Left lung (tissue), 10 donors: ENCODE data around the gene KIF26B. TPM values are rescaled to one million over a fixed set of nuclear protein-coding genes. Genes with fewer than 3 reads are reported as not detected.

Source experiments
- ATAC-seq: fragments of 200-7000 bp; cut with Tn5 transposase; one replicate; pipeline ENCODE4 v1.9.1; 2020; ENCODE audit warnings: moderate library complexity
- DNase-seq, 4 donors: peaks; one replicate each; pipeline ENCODE4 v3.0.0-alpha.2; 2013 to 2020
- H3K27ac ChIP-seq, 2 donors: fragments of 200-600 bp; sonication (generic) in 1 of 2; one replicate each; pipeline versions ENCODE4 v1.5.0 to v1.8.0; 2020 to 2021
- H3K27me3 ChIP-seq, 2 donors: fragments of 200-600 bp; sonication (generic) in 1 of 2; one replicate each; pipeline versions ENCODE4 v1.5.0 to v1.8.0; 2020 to 2021
- H3K36me3 ChIP-seq, 2 donors: fragments of 200-600 bp; sonication (generic) in 1 of 2; one replicate each; pipeline versions ENCODE4 v1.5.0 to v1.8.0; 2020 to 2021
- H3K4me1 ChIP-seq, 2 donors: fragments of 200-600 bp; one replicate each; pipeline ENCODE4 v1.8.0; 2021
- H3K4me3 ChIP-seq, 2 donors: fragments of 200-600 bp; sonication (generic) in 1 of 2; one replicate each; pipeline versions ENCODE4 v1.5.0 to v1.8.0; 2020 to 2021; ENCODE audit warnings: mild to moderate bottlenecking in 1 of 2
- H3K9me3 ChIP-seq, 2 donors: fragments of 200-600 bp; sonication (generic) in 1 of 2; one replicate each; pipeline versions ENCODE4 v1.5.0 to v1.8.0; 2020 to 2021
- intact Hi-C, 2 donors: fragments of 100-400 bp; cut with DNase I; formaldehyde crosslinking; loops; one replicate each; pipeline versions ENCODE4 v1.11.2 to v1.14.2; 2022
- polyA plus RNA-seq, 6 donors: library from polyadenylated mRNA; unstranded; fragments of 120-200 nt; gene quantifications; one replicate each; pipeline ENCODE4 v1.2.1, GENCODE V29; 2013; ENCODE audit not compliant: insufficient read length in 6 of 6
- total RNA-seq, 2 donors: library from RNA; stranded (reverse); fragmentation: NEBNext Ultra II Directional; extraction: Animal tissue kit (Norgen Biotek cat#: 25700); gene quantifications; one replicate each; pipeline ENCODE4 v1.2.1, GENCODE V29; 2021
- TF ChIP-seq, protein P1 (sequence below), 2 donors: fragments of 200-600 bp; sonication (generic) in 1 of 2; IDR thresholded peaks; one replicate each; pipeline versions ENCODE4 v1.5.0 to v1.8.0; 2021; ENCODE audit warnings: antibody characterized with exemption in 2 of 2
- donor health status: DM: no; HTN: yes; CAD: no.
- donor health status: DM: no; HTN: no; CAD: no.

KIF26B gene
- total and polyA plus RNA-seq, 8 donors, result 3.9 to 28.3 (median 6.5) TPM

DNA sequence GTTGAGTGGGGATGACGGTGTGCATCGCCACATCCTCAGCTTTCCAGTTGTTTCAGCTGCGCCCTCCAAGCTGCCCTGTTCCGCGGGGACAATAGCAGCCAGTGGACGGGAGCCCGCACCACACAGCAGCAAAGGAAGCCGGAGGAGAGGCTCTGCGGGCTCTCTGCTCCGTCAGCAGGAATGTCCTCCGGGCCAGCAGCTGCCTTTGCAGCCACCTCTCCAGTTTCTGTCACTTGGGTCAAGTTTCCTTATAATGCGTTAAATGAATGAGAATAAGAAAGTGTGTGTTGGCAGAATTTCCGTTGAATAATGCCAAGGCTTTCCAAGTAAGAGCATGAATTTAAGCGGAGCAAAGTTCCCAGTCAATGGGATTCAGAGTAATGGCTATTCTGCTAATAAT is 263.3 kb downstream of the KIF26B start:
- Histone ChIP-seq H3K27ac (no peak overlapping the region), H3K27me3 (no peaks in the 10 kb centered on the region), H3K4me3 (no peak overlapping the region), H3K36me3 (no peaks in the 10 kb centered on the region), H3K4me1 (no peaks in the 10 kb centered on the region), H3K9me3 (no peaks in the 10 kb centered on the region)
- intact Hi-C loops, result no loop called here
- DNase-seq (peak in 1 of 4 donors; percentile 26), ATAC-seq (no peak)
- TF ChIP-seq, protein P1, sequence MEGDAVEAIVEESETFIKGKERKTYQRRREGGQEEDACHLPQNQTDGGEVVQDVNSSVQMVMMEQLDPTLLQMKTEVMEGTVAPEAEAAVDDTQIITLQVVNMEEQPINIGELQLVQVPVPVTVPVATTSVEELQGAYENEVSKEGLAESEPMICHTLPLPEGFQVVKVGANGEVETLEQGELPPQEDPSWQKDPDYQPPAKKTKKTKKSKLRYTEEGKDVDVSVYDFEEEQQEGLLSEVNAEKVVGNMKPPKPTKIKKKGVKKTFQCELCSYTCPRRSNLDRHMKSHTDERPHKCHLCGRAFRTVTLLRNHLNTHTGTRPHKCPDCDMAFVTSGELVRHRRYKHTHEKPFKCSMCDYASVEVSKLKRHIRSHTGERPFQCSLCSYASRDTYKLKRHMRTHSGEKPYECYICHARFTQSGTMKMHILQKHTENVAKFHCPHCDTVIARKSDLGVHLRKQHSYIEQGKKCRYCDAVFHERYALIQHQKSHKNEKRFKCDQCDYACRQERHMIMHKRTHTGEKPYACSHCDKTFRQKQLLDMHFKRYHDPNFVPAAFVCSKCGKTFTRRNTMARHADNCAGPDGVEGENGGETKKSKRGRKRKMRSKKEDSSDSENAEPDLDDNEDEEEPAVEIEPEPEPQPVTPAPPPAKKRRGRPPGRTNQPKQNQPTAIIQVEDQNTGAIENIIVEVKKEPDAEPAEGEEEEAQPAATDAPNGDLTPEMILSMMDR (IDR thresholded peaks at IDR 0.05), result no peak

DNA sequence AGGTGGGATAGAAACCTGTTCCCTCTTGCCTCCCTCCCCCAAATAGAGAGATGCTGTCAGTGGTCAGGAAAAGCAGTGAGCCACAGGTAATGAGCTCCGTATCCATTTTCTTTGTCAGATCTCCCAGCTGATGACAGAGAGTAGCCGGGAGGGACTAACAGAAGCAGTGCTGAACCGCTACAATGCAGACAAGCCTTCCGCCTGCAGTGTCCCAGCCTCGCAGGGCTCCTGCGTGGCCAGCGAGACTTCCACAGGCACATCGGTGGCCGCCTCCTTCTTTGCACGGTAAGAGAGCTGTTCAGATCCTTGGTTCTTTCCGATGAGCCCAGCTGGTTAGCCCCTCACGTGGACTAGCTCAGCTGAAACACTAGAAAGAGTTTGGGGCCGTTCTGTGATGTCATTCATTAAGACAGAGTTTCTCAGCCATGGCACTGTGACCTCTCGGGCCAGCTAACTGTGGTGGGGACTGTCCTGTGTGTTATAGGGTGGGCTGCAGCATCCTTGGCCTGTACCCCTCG is 264.7 kb downstream of the KIF26B start:
- TF ChIP-seq, protein P1 (IDR thresholded peaks at IDR 0.05), result no peak
- H3K36me3 ChIP-seq, result no peaks in the 10 kb centered on the region
- H3K4me3 ChIP-seq, result no peak overlapping the region
- DNase-seq, result no peak
- no peaks in the 10 kb centered on the region for H3K9me3 ChIP-seq
- H3K27me3 ChIP-seq, result no peaks in the 10 kb centered on the region
- no peaks in the 10 kb centered on the region for H3K4me1 ChIP-seq
- ATAC-seq, result no peak
- intact Hi-C loops, result no loop called here
- no peak overlapping the region for H3K27ac ChIP-seq

DNA sequence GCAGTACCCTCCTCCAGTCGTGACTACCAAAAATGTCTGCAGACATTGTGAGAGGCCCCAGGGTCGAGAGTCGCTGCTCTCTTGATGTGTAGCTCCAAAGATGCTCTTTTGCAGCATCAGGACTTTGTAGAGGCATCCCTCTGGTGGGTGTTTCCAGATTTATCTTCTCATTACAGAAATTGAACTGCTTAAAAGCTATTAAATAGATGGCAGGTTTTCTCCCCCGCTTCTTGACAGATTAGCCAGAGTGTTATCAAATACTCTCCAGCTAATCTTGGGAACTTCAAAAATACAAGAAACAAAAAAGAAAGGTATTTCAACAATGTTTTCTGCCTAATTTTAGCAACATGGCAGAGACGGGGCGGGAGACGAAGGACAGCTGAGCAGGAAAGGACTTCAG is 265.2 kb downstream of the KIF26B start:
- no peaks in the 10 kb centered on the region for H3K4me1 ChIP-seq
- H3K9me3 ChIP-seq, result no peaks in the 10 kb centered on the region
- no peak overlapping the region for H3K27ac ChIP-seq
- no peaks in the 10 kb centered on the region for H3K27me3 ChIP-seq
- TF ChIP-seq, protein P1 (IDR thresholded peaks at IDR 0.05), result no peak
- intact Hi-C loops, result no loop called here
- DNase-seq (no peak), ATAC-seq (no peak)
- no peaks in the 10 kb centered on the region for H3K36me3 ChIP-seq
- H3K4me3 ChIP-seq, result no peak overlapping the region

DNA sequence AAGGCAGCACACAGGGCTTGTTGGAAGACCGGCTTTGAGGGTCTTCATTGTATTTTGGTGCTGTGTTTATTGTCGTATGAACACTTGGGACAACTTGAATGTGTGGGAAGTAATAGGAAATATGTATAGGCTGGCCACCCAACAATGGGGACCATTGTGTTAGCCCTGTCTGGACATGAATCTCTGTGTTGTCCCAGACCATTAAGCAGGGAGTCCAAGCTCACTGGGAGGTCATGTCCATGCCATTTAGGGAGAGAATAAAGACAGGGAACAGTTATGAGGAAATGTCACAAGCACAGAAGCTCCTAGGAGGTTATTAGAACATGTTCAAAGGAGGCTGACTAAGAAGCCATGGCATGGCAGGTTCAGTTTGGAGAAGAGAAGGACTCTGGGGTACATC is 266.1 kb downstream of the KIF26B start:
- Histone ChIP-seq H3K27ac (no peak overlapping the region), H3K9me3 (no peaks in the 10 kb centered on the region), H3K36me3 (no peaks in the 10 kb centered on the region), H3K4me3 (no peak overlapping the region), H3K27me3 (no peaks in the 10 kb centered on the region), H3K4me1 (no peaks in the 10 kb centered on the region)
- DNase-seq, result no peak
- intact Hi-C loops, result no loop called here
- no peak for ATAC-seq
- TF ChIP-seq, protein P1 (IDR thresholded peaks at IDR 0.05), result no peak

DNA sequence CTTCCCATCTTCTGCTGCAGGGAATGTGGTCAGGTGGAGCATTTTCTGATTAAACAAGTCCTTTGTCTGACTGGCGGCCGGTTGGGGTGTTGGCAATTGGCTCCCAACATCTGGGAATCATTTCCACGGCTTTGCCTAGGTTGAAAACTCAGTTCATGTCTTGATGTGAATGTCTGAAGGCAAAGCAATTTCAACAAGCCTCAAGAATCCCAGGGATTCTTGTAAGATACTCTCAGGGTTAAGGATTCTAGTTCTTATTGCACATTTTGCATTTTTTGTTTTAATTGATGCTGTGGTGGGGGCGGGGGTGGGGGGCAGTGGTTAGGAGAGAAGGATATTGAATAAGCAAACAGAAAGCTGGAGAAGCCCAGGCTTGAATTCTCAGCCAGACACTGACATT is 273.9 kb downstream of the KIF26B start:
- Histone ChIP-seq H3K27me3 (no peaks in the 10 kb centered on the region), H3K9me3 (no peaks in the 10 kb centered on the region), H3K4me1 (no peaks in the 10 kb centered on the region), H3K36me3 (no peaks in the 10 kb centered on the region), H3K27ac (no peak overlapping the region), H3K4me3 (no peak overlapping the region)
- TF ChIP-seq, protein P1 (IDR thresholded peaks at IDR 0.05), result no peak
- no peak for ATAC-seq
- intact Hi-C loops, result no loop called here
- no peak for DNase-seq
